GM21528 (cell line): ENCODE measurements around the gene ATOSB.
A peak's percentile ranks its signal among the peaks of the same experiment; 100 is the strongest.
"Not testable (repeated sequence)": the region's sequence is repeated elsewhere in the genome, so short reads cannot be mapped to it uniquely, and the experiment has no call there.

Experiments used
- ATAC-seq: cut with Tn5 transposase; IDR thresholded peaks from one replicate; pipeline ENCODE4 v1.9.1; 2021; ENCODE audit warnings: mild to moderate bottlenecking, moderate library complexity; ENCODE audit not compliant: unreplicated experiment, low FRiP score

ATOSB gene

GRCh38 chr9:35115680-35116538, at the start of gene ATOSB:
ATOSB (minus strand) TSS chr9:35115862; CDS start chr9:35108274, 7,588 bp downstream.
- ATAC-seq = peak; percentile 61

- ATAC-seq = no peak
These were observed 49.0 kb upstream of the ATOSB start for GRCh38 chr9:35164711-35165110.

GRCh38 chr9:35163413-35163812, 47.8 kb upstream of the ATOSB start:
- ATAC-seq = no peak

GRCh38 chr9:35162605-35163315, 47.1 kb upstream of the ATOSB start:
- ATAC-seq = no peak

- peak; percentile 71 for ATAC-seq
These were observed 46.3 kb upstream of the ATOSB start, which contains the start of gene UNC13B for GRCh38 chr9:35161713-35162604. UNC13B (plus strand) TSS chr9:35162009; CDS start chr9:35162284, 275 bp downstream.

- no peak for ATAC-seq
These were observed 43.0 kb upstream of the ATOSB start for GRCh38 chr9:35158501-35159280.

GRCh38 chr9:35157836-35158235, 42.2 kb upstream of the ATOSB start:
- ATAC-seq = not testable (repeated sequence)

- ATAC-seq = no peak
These were observed 41.1 kb upstream of the ATOSB start for GRCh38 chr9:35156781-35157180.

- no peak for ATAC-seq
These were observed 37.3 kb upstream of the ATOSB start for GRCh38 chr9:35152926-35153325.

GRCh38 chr9:35147941-35148563, 32.4 kb upstream of the ATOSB start:
- ATAC-seq = not testable (repeated sequence)

GRCh38 chr9:35142037-35142436, 26.4 kb upstream of the ATOSB start:
- no peak for ATAC-seq

- no peak for ATAC-seq
These were observed 24.4 kb upstream of the ATOSB start for GRCh38 chr9:35140093-35140492.

GRCh38 chr9:35136866-35137265, 21.2 kb upstream of the ATOSB start:
- no peak for ATAC-seq

GRCh38 chr9:35135988-35136387, 20.3 kb upstream of the ATOSB start:
- no peak for ATAC-seq

- ATAC-seq = no peak
These were observed 19.3 kb upstream of the ATOSB start for GRCh38 chr9:35134920-35135319.

- peak; percentile 49 for ATAC-seq
These were observed 1.4 kb upstream of the ATOSB start for GRCh38 chr9:35116898-35117551.

GRCh38 chr9:35116539-35116897, 856 bp upstream of the ATOSB start:
- ATAC-seq = no peak

- ATAC-seq = no peak
These were observed 628 bp downstream of the ATOSB start for GRCh38 chr9:35114840-35115628.
